ENCODE data around the gene LIPN. TPM values are rescaled to one million over a fixed set of nuclear protein-coding genes. Genes with fewer than 3 reads are reported as not detected.

Gene LIPN
- total RNA-seq, 2 experiments from 2014 or later, result not detected

- intact Hi-C loops (cut with micrococcal nuclease; ENCODE audit: unreplicated experiment), result no loop called here
Measured at GRCh38 chr10:88803641-88804040, 43.8 kb downstream of the LIPN start.

GRCh38 chr10:88804083-88804812 lies 44.4 kb downstream of the LIPN start:
- H3K27ac ChIP-seq (ENCODE audit: low read depth, low read length, poor library complexity, severe bottlenecking), result no peak overlapping the region
- intact Hi-C loops (cut with micrococcal nuclease; ENCODE audit: unreplicated experiment), result no loop called here
- H3K4me3 ChIP-seq (ENCODE audit: low read depth, low read length, poor library complexity, severe bottlenecking), result no peak overlapping the region
- no peak for DNase-seq (ENCODE audit: low spot score)
- H4K20me1 ChIP-seq (ENCODE audit: insufficient read depth, low read length), result no peaks in the 10 kb centered on the region
- ChIA-PET POLR2A (interaction anchor here (0.6 kb wide), 4 partner anchors 65 to 433 kb away, joined by 3 to 5 read pairs (median 3); no protein-coding TSS in a partner anchor), CTCF (ENCODE audit: unreplicated experiment) (no interaction called here)
- H3K9me3 ChIP-seq (ENCODE audit: low read length), result no peaks in the 10 kb centered on the region
- H3K79me2 ChIP-seq (ENCODE audit: insufficient read depth, low read depth, low read length), result no peaks in the 10 kb centered on the region
- no peaks in the 10 kb centered on the region for H3K36me3 ChIP-seq (ENCODE audit: insufficient read depth, low read length)
- H3K4me1 ChIP-seq (ENCODE audit: insufficient read depth, low read length, poor library complexity, severe bottlenecking), result no peaks in the 10 kb centered on the region
- H3K9me2 ChIP-seq (ENCODE audit: insufficient read depth, low read length), result no peaks in the 10 kb centered on the region
- no TSS peak for BruUV-seq (replicated peaks)
- H2AFZ ChIP-seq (ENCODE audit: low read length), result no peak overlapping the region
- TF ChIP-seq CTCF (conservative IDR thresholded peaks at IDR 0.05; ENCODE audit: low read length), result no peak
- TF ChIP-seq EZH2phosphoT487 (IDR thresholded peaks at IDR 0.05; ENCODE audit: borderline replicate concordance, low read depth, low read length), result no peak
- H3K4me2 ChIP-seq (ENCODE audit: low read length), result no peak overlapping the region

More at GRCh38 chr10:88803641-88804040, 43.8 kb downstream of the LIPN start:
- ChIA-PET CTCF (ENCODE audit: unreplicated experiment) (no interaction called here), POLR2A (interaction anchor here (0.6 kb wide), 3 partner anchors 65 to 434 kb away, joined by 3 to 5 read pairs (median 3); no protein-coding TSS in a partner anchor)
- Histone ChIP-seq H2AFZ (ENCODE audit: low read length) (no peak overlapping the region), H3K79me2 (ENCODE audit: insufficient read depth, low read depth, low read length) (no peaks in the 10 kb centered on the region), H3K36me3 (ENCODE audit: insufficient read depth, low read length) (no peaks in the 10 kb centered on the region), H3K9me2 (ENCODE audit: insufficient read depth, low read length) (no peaks in the 10 kb centered on the region), H3K4me2 (ENCODE audit: low read length) (no peak overlapping the region), H3K4me3 (ENCODE audit: low read depth, low read length, poor library complexity, severe bottlenecking) (no peak overlapping the region), H4K20me1 (ENCODE audit: insufficient read depth, low read length) (no peaks in the 10 kb centered on the region), H3K9me3 (ENCODE audit: low read length) (no peaks in the 10 kb centered on the region), H3K27ac (ENCODE audit: low read depth, low read length, poor library complexity, severe bottlenecking) (no peak overlapping the region), H3K4me1 (ENCODE audit: insufficient read depth, low read length, poor library complexity, severe bottlenecking) (no peaks in the 10 kb centered on the region)
- no peak for DNase-seq (ENCODE audit: low spot score)
- TF ChIP-seq CTCF (conservative IDR thresholded peaks at IDR 0.05; ENCODE audit: low read length), result no peak
- no peak for TF ChIP-seq EZH2phosphoT487 (IDR thresholded peaks at IDR 0.05; ENCODE audit: borderline replicate concordance, low read depth, low read length)
- BruUV-seq (replicated peaks), result no TSS peak

GRCh38 chr10:88805361-88805760 lies 45.5 kb downstream of the LIPN start:
- BruUV-seq (replicated peaks), result no TSS peak
- no peaks in the 10 kb centered on the region for H4K20me1 ChIP-seq (ENCODE audit: insufficient read depth, low read length)

More at GRCh38 chr10:88805361-88805760, 45.5 kb downstream of the LIPN start:
- Histone ChIP-seq H3K4me3 (ENCODE audit: low read depth, low read length, poor library complexity, severe bottlenecking) (no peak overlapping the region), H3K79me2 (ENCODE audit: insufficient read depth, low read depth, low read length) (no peaks in the 10 kb centered on the region), H3K36me3 (ENCODE audit: insufficient read depth, low read length) (no peaks in the 10 kb centered on the region), H3K4me1 (ENCODE audit: insufficient read depth, low read length, poor library complexity, severe bottlenecking) (no peaks in the 10 kb centered on the region), H3K27ac (ENCODE audit: low read depth, low read length, poor library complexity, severe bottlenecking) (no peak overlapping the region), H3K4me2 (ENCODE audit: low read length) (no peak overlapping the region), H2AFZ (ENCODE audit: low read length) (no peak overlapping the region), H3K9me3 (ENCODE audit: low read length) (no peaks in the 10 kb centered on the region), H3K9me2 (ENCODE audit: insufficient read depth, low read length) (no peaks in the 10 kb centered on the region)
- TF ChIP-seq EZH2phosphoT487 (IDR thresholded peaks at IDR 0.05; ENCODE audit: borderline replicate concordance, low read depth, low read length) (no peak), CTCF (conservative IDR thresholded peaks at IDR 0.05; ENCODE audit: low read length) (no peak)
- POLR2A ChIA-PET, result interaction anchor here (0.6 kb wide), 4 partner anchors 21 to 722 kb away, joined by 3 to 4 read pairs (median 4); no protein-coding TSS in a partner anchor
- intact Hi-C loops (cut with micrococcal nuclease; ENCODE audit: unreplicated experiment), result no loop called here
- no peak for DNase-seq (ENCODE audit: low spot score)
- CTCF ChIA-PET (ENCODE audit: unreplicated experiment), result no interaction called here
